Vagina (tissue), 2 donors: ENCODE results near the gene POLA2. TPM values are rescaled to one million over a fixed set of nuclear protein-coding genes. Genes with fewer than 3 reads are reported as not detected.

Experiments
- DNase-seq, 2 donors: peaks; one replicate each; pipeline ENCODE4 v3.0.0-alpha.2; 2017; ENCODE audit errors: extremely low spot score in 2 of 2
- H3K27ac ChIP-seq: fragments of 200-600 bp; sonication (generic); one replicate; pipeline ENCODE4 v1.5.1; 2019
- H3K27me3 ChIP-seq: fragments of 200-600 bp; sonication (generic); one replicate; pipeline ENCODE4 v1.5.1; 2019
- H3K36me3 ChIP-seq, 2 donors: fragments of 200-600 bp; sonication (generic); one replicate each; pipeline ENCODE4 v1.5.1; 2017 to 2019
- H3K4me1 ChIP-seq: fragments of 200-600 bp; sonication (generic); one replicate; pipeline ENCODE4 v1.5.1; 2019
- H3K4me3 ChIP-seq, 2 donors: fragments of 200-600 bp; sonication (generic); 1 replicate in 1 of 2; 2 replicates in 1 of 2; pipeline ENCODE4 v1.5.1; 2016 to 2019
- H3K9me3 ChIP-seq: fragments of 200-600 bp; sonication (generic); one replicate; pipeline ENCODE4 v1.5.1; 2019
- CTCF ChIP-seq, 3 experiments: fragments of 450-650 bp in 2 of 3; fragments of 200-600 bp in 1 of 3; sonication (generic) in 1 of 3; IDR thresholded peaks; one replicate each; pipeline ENCODE4 v1.5.1; 2017 to 2019; ENCODE audit warnings: antibody characterized with exemption in 3 of 3, mild to moderate bottlenecking in 2 of 3, moderate library complexity in 2 of 3
- POLR2A ChIP-seq, 2 donors: fragments of 450-650 bp; IDR thresholded peaks; one replicate each; pipeline ENCODE4 v1.6.1; 2017; ENCODE audit warnings: antibody characterized with exemption in 2 of 2, mild to moderate bottlenecking in 2 of 2, moderate library complexity in 2 of 2
- POLR2AphosphoS5 ChIP-seq, 2 donors: sonication (generic); formaldehyde crosslinking; IDR thresholded peaks; one replicate each; pipeline ENCODE4 v1.9.0; 2017; ENCODE audit warnings: antibody characterized with exemption in 2 of 2, mild to moderate bottlenecking in 2 of 2, low read depth in 1 of 2; ENCODE audit not compliant: insufficient read depth in 1 of 2
- intact Hi-C: fragments of 100-400 bp; cut with DNase I; formaldehyde crosslinking; loops from one replicate; pipeline ENCODE4 v1.15.1; 2023
- total RNA-seq: library from RNA; depleted of rRNA; stranded (reverse); fragments of >200 nt; gene quantifications from one replicate; pipeline ENCODE4 v1.2.3, GENCODE V29; 2016

POLA2 gene
- total RNA-seq, 1 donor from 2014 or later = 9.6 TPM

GRCh38 chr11:65304613-65305012 is 42.9 kb downstream of the POLA2 start:
- no peak overlapping the region for H3K27ac ChIP-seq
- H3K4me1 ChIP-seq = peaks cover 32% of the 10 kb centered on the region
- H3K9me3 ChIP-seq = no peaks in the 10 kb centered on the region
- H3K27me3 ChIP-seq = no peaks in the 10 kb centered on the region
- TF ChIP-seq POLR2A (IDR thresholded peaks at IDR 0.05) = no peak
- TF ChIP-seq POLR2AphosphoS5 (IDR thresholded peaks at IDR 0.05; ENCODE audit: insufficient read depth in 1 of 2, low read depth in 1 of 2) = no peak
- TF ChIP-seq CTCF (IDR thresholded peaks at IDR 0.05) = no peak
- no peaks in the 10 kb centered on the region for H3K36me3 ChIP-seq
- intact Hi-C loops = no loop called here
- H3K4me3 ChIP-seq = no peak overlapping the region
- no peak for DNase-seq

GRCh38 chr11:65305501-65306268 is 43.9 kb downstream of the POLA2 start:
- no peak overlapping the region for H3K4me3 ChIP-seq
- no peaks in the 10 kb centered on the region for H3K36me3 ChIP-seq
- no peaks in the 10 kb centered on the region for H3K27me3 ChIP-seq
- H3K9me3 ChIP-seq = no peaks in the 10 kb centered on the region
- intact Hi-C loops = no loop called here
- no peak for TF ChIP-seq CTCF (IDR thresholded peaks at IDR 0.05)
- no peak for TF ChIP-seq POLR2AphosphoS5 (IDR thresholded peaks at IDR 0.05; ENCODE audit: insufficient read depth in 1 of 2, low read depth in 1 of 2)
- TF ChIP-seq POLR2A (IDR thresholded peaks at IDR 0.05) = no peak
- H3K27ac ChIP-seq = no peak overlapping the region
- DNase-seq = no peak
- H3K4me1 ChIP-seq = peaks cover 36% of the 10 kb centered on the region

GRCh38 chr11:65307298-65308229 is 45.8 kb downstream of the POLA2 start:
- peaks cover 29% of the 10 kb centered on the region for H3K4me1 ChIP-seq
- no peaks in the 10 kb centered on the region for H3K27me3 ChIP-seq
- TF ChIP-seq POLR2A (IDR thresholded peaks at IDR 0.05) = no peak
- no peak for TF ChIP-seq CTCF (IDR thresholded peaks at IDR 0.05)
- no peak for TF ChIP-seq POLR2AphosphoS5 (IDR thresholded peaks at IDR 0.05; ENCODE audit: insufficient read depth in 1 of 2, low read depth in 1 of 2)
- intact Hi-C loops = no loop called here
- no peak for DNase-seq
- no peaks in the 10 kb centered on the region for H3K9me3 ChIP-seq
- H3K36me3 ChIP-seq = no peaks in the 10 kb centered on the region
- H3K27ac ChIP-seq = no peak overlapping the region
- H3K4me3 ChIP-seq = no peak overlapping the region

- H3K9me3 ChIP-seq = no peaks in the 10 kb centered on the region
- intact Hi-C loops = no loop called here
- no peak for TF ChIP-seq CTCF (IDR thresholded peaks at IDR 0.05)
- TF ChIP-seq POLR2AphosphoS5 (IDR thresholded peaks at IDR 0.05; ENCODE audit: insufficient read depth in 1 of 2, low read depth in 1 of 2) = no peak
- no peak for TF ChIP-seq POLR2A (IDR thresholded peaks at IDR 0.05)
- H3K27me3 ChIP-seq = no peaks in the 10 kb centered on the region
- peaks cover 31% of the 10 kb centered on the region for H3K4me1 ChIP-seq
- peak overlapping the region; percentile 2 for H3K27ac ChIP-seq
- no peaks in the 10 kb centered on the region for H3K36me3 ChIP-seq
- H3K4me3 ChIP-seq = no peak overlapping the region
- DNase-seq = no peak
These were observed 46.6 kb downstream of the POLA2 start for GRCh38 chr11:65308281-65308891.
